SK-N-SH (cell line): ENCODE measurements around the gene DIS3L2. TPM values are rescaled to one million over a fixed set of nuclear protein-coding genes. Genes with fewer than 3 reads are reported as not detected.

Experiments
- CTCF ChIA-PET: fragments of 300-600, 350-600 bp; formaldehyde crosslinking; extraction: SDS; loops from one replicate; lab custom pipeline; 2021; lab: Yijun Ruan, JAX
- POLR2A ChIA-PET: fragments of 350-600 bp; sonication (Branson Sonifier 250); formaldehyde crosslinking; extraction: SDS; loops from one replicate; lab custom pipeline; 2020; ENCODE audit warnings: antibody characterized with exemption, inconsistent platforms; lab: Yijun Ruan, JAX
- DNase-seq: peaks from one replicate; pipeline ENCODE4 v3.0.0; 2012
- H2AFZ ChIP-seq: fragments of 200-600 bp; sonication (generic); 2 replicates; pipeline ENCODE4 v1.8.1; 2016; ENCODE audit warnings: antibody characterized with exemption, mild to moderate bottlenecking, low read depth
- H3F3A ChIP-seq: fragments of 200-600 bp; sonication (generic); replicated peaks from 2 replicates; pipeline ENCODE3; 2016; ENCODE audit warnings: antibody characterized with exemption, mild to moderate bottlenecking; ENCODE audit not compliant: insufficient read depth
- H3K27ac ChIP-seq, 2 experiments: fragments of 200-500 bp in 1 of 2; fragments of 200-600 bp in 1 of 2; sonication (Bioruptor generic) in 1 of 2; sonication (generic), shearing (Covaris generic) in 1 of 2; 2 replicates each; pipeline versions ENCODE4 v1.5.1 to v1.6.1; 2014 to 2016; ENCODE audit warnings: low read depth in 2 of 2, inconsistent platforms in 1 of 2, low read length in 1 of 2, mild to moderate bottlenecking in 1 of 2, mixed read lengths in 1 of 2
- H3K27me3 ChIP-seq: fragments of 200-600 bp; sonication (generic), shearing (Covaris generic); 2 replicates; pipeline ENCODE4 v1.6.1; 2016; ENCODE audit warnings: mixed run types; ENCODE audit not compliant: insufficient read depth
- H3K36me3 ChIP-seq, 2 experiments: fragments of 200-500 bp in 1 of 2; fragments of 200-600 bp in 1 of 2; sonication (Bioruptor generic) in 1 of 2; sonication (generic) in 1 of 2; replicated peaks in 1 of 2; 2 replicates each; pipeline versions ENCODE3 to v1.5.1; 2014 to 2016; ENCODE audit warnings: low read length in 1 of 2, mild to moderate bottlenecking in 1 of 2; ENCODE audit not compliant: insufficient read depth in 2 of 2, control insufficient read depth in 1 of 2
- H3K4me1 ChIP-seq, 2 experiments: fragments of 200-500 bp in 1 of 2; fragments of 200-600 bp in 1 of 2; sonication (Bioruptor generic) in 1 of 2; sonication (generic), shearing (Covaris generic) in 1 of 2; 2 replicates each; pipeline versions ENCODE4 v1.5.1 to v1.6.1; 2014 to 2016; ENCODE audit warnings: low read depth in 1 of 2, low read length in 1 of 2, mixed run types in 1 of 2; ENCODE audit not compliant: insufficient read depth in 2 of 2, control insufficient read depth in 1 of 2
- H3K4me2 ChIP-seq: fragments of 200-600 bp; sonication (generic), shearing (Covaris generic); 2 replicates; pipeline ENCODE4 v1.6.1; 2017; ENCODE audit warnings: mixed run types
- H3K4me3 ChIP-seq, 2 experiments: fragments of 200-500 bp in 1 of 2; fragments of 200-600 bp in 1 of 2; sonication (Bioruptor generic) in 1 of 2; sonication (generic), shearing (Covaris generic) in 1 of 2; 2 replicates each; pipeline versions ENCODE4 v1.5.1 to v1.8.1; 2014 to 2016; ENCODE audit warnings: low read depth in 2 of 2, inconsistent platforms in 1 of 2, low read length in 1 of 2, mild to moderate bottlenecking in 1 of 2, mixed read lengths in 1 of 2, moderate library complexity in 1 of 2
- H3K79me2 ChIP-seq: fragments of 200-600 bp; sonication (generic); 2 replicates; pipeline ENCODE4 v1.8.1; 2017; ENCODE audit warnings: mild to moderate bottlenecking; ENCODE audit not compliant: insufficient read depth
- H3K9ac ChIP-seq: fragments of 200-600 bp; sonication (generic); 2 replicates; pipeline ENCODE4 v1.6.1; 2017; ENCODE audit warnings: mixed run types
- H3K9me2 ChIP-seq: fragments of 200-600 bp; sonication (generic); 2 replicates; pipeline ENCODE4 v1.6.1; 2017; ENCODE audit warnings: mixed run types
- H3K9me3 ChIP-seq: fragments of 200-600 bp; sonication (generic); 2 replicates; pipeline ENCODE4 v1.6.1; 2017; ENCODE audit warnings: mixed run types, mild to moderate bottlenecking, moderate library complexity
- H4K20me1 ChIP-seq: fragments of 200-600 bp; sonication (generic); 2 replicates; pipeline ENCODE4 v1.6.1; 2017; ENCODE audit warnings: mild to moderate bottlenecking, mixed run types; ENCODE audit not compliant: insufficient read depth
- FOXM1 ChIP-seq: IDR thresholded peaks from 2 replicates; pipeline ENCODE4 v1.4.0; 2012; ENCODE audit warnings: low read depth, mild to moderate bottlenecking
- GATA2 ChIP-seq: sonication (generic); formaldehyde crosslinking; IDR thresholded peaks from 2 replicates; pipeline ENCODE4 v1.5.0; 2020; ENCODE audit warnings: mild to moderate bottlenecking, missing genetic modification reagents
- MXI1 ChIP-seq: IDR thresholded peaks from 2 replicates; pipeline ENCODE4 v1.6.1; 2012; ENCODE audit warnings: mild to moderate bottlenecking, low read depth, low read length, improper control_type of control experiment
- REST ChIP-seq: IDR thresholded peaks from 2 replicates; pipeline ENCODE4 v1.6.1; 2012; ENCODE audit warnings: mild to moderate bottlenecking, low read depth, low read length, moderate library complexity
- SIN3A ChIP-seq: IDR thresholded peaks from 2 replicates; pipeline ENCODE4 v1.6.1; 2012; ENCODE audit warnings: low read depth, mild to moderate bottlenecking, low read length, moderate library complexity, borderline replicate concordance
- TAF1 ChIP-seq: IDR thresholded peaks from 2 replicates; pipeline ENCODE4 v1.6.1; 2012; ENCODE audit warnings: low read depth, mild to moderate bottlenecking, low read length, moderate library complexity, borderline replicate concordance
- WGBS: methylation state at CpG from one replicate; pipeline ENCODE4 v1.1.6; 2017; ENCODE audit warnings: low lambda C conversion rate; 5-methylcytosine and 5-hydroxymethylcytosine counted together
- polyA plus RNA-seq, 3 experiments: library from polyadenylated mRNA; depleted of rRNA; stranded (reverse); fragments of >200 nt; gene quantifications; 2 replicates each; pipeline ENCODE4 v1.2.3, GENCODE V29; 2012
- TF ChIP-seq, protein P1 (sequence below): IDR thresholded peaks from 2 replicates; pipeline ENCODE4 v1.4.0; 2012; ENCODE audit warnings: low read depth

Gene DIS3L2
- polyA plus RNA-seq, 1 of the 3 experiments (the other 2 are of a cell fraction) = 17.9 TPM

GRCh38 chr2:232200195-232200594 lies 238.7 kb downstream of the DIS3L2 start:
- peaks cover 3 to 6% of the 10 kb centered on the region in 2 experiments for H3K36me3 ChIP-seq
- TF ChIP-seq SIN3A = no peak
- TF ChIP-seq, all 33 proteins: peak for 0
- Histone ChIP-seq H3K9me3 (no peaks in the 10 kb centered on the region), H3K79me2 (no peaks in the 10 kb centered on the region), H3K4me1 (no peaks in the 10 kb centered on the region), H3K4me2 (no peak overlapping the region), H3F3A (no peaks in the 10 kb centered on the region), H4K20me1 (no peaks in the 10 kb centered on the region), H3K9me2 (no peaks in the 10 kb centered on the region), H3K27me3 (no peaks in the 10 kb centered on the region), H3K4me3 (no peak overlapping the region), H2AFZ (no peak overlapping the region), H3K9ac (no peak overlapping the region), H3K27ac (no peak overlapping the region)
- WGBS = 94% methylated on average over 2 of the region's 2 CpGs
- ChIA-PET CTCF (no interaction called here), POLR2A (no interaction called here)
- no peak for DNase-seq

DNA sequence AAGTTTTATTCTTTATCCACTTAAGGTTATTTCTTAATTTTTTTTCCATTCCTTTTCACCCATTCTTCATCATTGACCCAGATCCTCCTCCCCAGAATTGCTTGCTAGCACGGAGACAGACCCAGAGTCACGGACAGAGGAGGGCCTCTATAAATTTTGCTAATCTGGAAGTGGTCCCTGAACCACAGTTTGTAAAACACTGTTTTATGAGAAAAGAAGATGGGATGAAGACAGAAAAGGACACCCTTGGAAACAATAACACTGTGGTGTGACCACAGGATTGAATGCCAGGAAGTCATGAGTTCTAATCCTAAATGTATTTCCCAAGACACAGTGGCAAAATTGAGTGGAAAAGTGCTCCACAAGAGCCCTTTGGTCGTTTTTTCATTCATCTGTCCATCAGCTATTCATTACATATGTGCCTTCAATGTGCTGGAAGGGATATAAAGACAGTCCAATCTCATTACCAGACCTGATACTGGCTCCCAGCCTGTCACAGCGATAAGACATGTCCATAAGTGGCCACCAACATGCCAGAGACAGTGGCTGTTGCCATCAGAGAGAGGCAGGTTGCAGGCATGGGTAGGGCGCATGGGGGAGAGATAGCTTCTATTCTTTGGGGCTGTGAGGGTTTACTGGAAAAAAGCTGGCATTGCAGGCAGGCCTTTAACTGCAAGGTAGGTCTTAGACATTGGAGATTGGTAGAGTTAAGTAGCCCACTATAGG lies 241.8 kb downstream of the DIS3L2 start:
- Histone ChIP-seq H3K4me2 (no peak overlapping the region), H3K4me1 (no peaks in the 10 kb centered on the region), H3K27ac (no peak overlapping the region), H4K20me1 (no peaks in the 10 kb centered on the region), H3K9me3 (no peaks in the 10 kb centered on the region), H2AFZ (no peak overlapping the region), H3K9ac (no peak overlapping the region), H3K9me2 (no peaks in the 10 kb centered on the region), H3K27me3 (no peaks in the 10 kb centered on the region), H3K36me3 (peaks cover 3 to 10% of the 10 kb centered on the region in 2 experiments), H3F3A (no peaks in the 10 kb centered on the region), H3K79me2 (no peaks in the 10 kb centered on the region), H3K4me3 (no peak overlapping the region)
- 84% methylated on average over 5 of the region's 5 CpGs for WGBS
- no peak for TF ChIP-seq REST
- TF ChIP-seq FOXM1 = no peak
- TF ChIP-seq, protein P1, sequence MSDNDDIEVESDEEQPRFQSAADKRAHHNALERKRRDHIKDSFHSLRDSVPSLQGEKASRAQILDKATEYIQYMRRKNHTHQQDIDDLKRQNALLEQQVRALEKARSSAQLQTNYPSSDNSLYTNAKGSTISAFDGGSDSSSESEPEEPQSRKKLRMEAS = no peak
- TF ChIP-seq TAF1 = no peak
- no peak for TF ChIP-seq MXI1
- TF ChIP-seq GATA2 (CRISPR knock-in tag) = no peak
- CTCF ChIA-PET = interaction anchor here (1.5 kb wide), 1 partner anchor 278 kb away, joined by 4 read pairs; no protein-coding TSS in a partner anchor
- POLR2A ChIA-PET = no interaction called here
- no peak for DNase-seq
